ENCODE results near the gene GNG12. TPM values are rescaled to one million over a fixed set of nuclear protein-coding genes. Genes with fewer than 3 reads are reported as not detected.
A peak's percentile ranks its signal among the peaks of the same experiment; 100 is the strongest.

The GNG12 gene
- 2.6 and 4.7 TPM in 2 replicates for total RNA-seq (2014; rRNA removed; shearing (Covaris generic))

- in situ Hi-C loops (cut with HindIII; ENCODE audit: low sequenced_read_pairs) = no loop called here
- DNase-seq (ENCODE audit: low spot score) = no peak
These were observed at the start of gene GNG12 for GRCh38 chr1:67832737-67833601. TSS of gene GNG12 (minus strand) at chr1:67833467. CDS start at chr1:67707686, 125,781 bp downstream.

DNA sequence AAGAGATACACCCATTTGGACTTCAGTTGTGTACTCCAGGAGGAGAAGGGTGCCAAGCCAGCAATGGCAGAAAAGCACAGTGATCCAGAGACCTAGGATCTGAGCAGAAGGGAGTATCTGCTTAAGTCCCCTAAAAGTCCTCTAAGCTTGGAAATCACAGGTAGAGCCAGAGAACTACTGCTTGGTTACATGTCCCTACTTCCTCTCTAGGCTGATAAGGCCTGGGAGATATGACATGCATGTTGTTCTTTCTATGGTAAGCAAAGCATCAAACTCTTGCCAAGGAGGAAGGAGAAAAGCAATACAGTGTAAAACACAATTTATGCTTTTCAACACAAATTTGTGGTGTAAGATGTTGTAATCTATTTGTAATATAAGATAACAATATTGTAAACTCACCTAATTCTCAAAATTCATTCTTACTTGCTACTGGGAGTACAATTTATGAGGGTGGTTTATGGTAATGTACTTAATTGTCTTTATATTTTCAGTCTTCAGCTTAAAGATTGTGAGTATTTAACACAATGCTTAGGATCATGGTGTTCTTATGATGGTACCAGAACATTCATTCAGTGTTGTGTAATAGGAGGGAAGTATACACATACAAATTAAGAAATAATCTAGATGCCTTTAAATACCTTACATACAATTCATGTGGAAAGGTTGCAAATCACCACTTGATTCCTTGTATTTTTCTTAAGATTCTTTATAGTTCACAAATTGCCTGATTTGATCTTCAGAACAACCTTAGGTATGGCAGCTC is 49.1 kb upstream of the GNG12 start:
- DNase-seq (ENCODE audit: low spot score) = no peak
- in situ Hi-C loops (cut with HindIII; ENCODE audit: low sequenced_read_pairs) = no loop called here

DNA sequence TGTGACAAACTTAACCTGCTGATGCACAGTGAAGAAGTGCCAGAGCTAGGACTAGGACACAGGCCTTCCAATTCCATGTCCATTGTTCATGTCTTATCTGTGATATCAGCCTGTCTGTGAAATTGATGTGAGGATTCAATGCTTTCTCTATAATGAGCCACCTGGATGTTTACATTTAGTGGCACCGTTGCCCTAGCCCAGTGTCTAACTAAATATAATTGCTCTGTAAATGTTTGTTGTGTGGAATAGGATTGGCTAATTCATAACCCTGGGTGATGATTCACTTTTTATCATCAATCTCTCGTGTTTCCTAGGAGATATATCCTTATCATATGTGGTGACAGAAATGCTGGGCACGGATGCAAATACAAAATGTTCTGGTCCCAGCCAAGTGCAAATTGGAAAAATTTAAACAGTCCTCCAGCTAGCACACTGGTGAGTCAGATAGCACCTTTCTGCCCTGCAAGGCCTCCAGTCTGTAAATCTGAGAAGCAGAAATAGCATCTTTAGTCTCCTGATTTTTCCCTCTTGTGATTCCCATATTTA is 46.9 kb upstream of the GNG12 start:
- DNase-seq (ENCODE audit: low spot score) = no peak
- in situ Hi-C loops (cut with HindIII; ENCODE audit: low sequenced_read_pairs) = no loop called here

DNA sequence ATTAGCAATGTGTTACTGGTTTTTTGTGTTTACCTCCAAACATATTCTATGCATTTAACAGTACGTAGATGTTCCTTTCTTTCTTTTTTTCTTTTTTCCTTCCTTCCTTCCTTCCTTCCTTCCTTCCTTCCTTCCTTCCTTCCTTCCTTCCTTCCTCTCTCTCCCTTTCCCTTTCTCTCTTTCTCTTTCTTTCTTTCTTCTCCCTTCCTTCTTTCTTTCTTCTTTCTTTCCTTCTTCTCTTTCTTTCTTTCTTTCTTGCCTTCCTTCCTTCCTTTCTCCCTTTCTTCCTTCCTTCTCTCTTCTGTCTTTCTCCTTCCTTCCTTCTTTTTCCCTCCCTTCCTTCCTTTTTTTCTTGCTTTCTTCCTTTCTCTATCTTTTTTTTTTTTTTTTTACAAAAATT is 46.2 kb upstream of the GNG12 start:
- in situ Hi-C loops (cut with HindIII; ENCODE audit: low sequenced_read_pairs) = no loop called here

DNA sequence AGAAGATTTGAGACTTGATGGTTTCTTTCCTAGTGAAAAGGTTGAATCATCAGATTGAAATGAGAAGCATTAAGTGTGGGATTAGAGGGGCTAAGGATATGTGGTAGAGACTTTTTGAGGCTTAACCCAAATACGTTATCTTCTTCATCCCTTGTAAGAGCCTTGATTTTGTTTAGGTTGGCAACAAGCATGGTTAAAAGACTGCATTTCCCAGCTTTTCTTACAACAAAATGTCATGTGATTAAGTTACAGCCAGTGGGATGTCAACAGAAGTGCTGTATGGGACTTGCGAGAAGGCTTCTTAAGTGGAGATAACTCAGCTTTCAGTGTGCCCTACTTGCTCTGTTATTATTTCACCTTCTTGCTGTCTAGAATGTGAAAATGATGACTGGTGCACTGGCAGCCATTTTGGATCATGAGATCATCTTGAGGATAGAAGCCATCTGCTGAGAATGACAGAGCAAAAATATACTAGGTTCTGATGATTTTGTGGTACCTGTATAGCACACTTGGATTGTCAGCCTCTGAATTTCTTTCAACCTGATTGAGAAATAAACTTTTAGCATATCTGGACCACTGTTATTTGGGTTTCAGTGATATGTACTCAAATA is 41.3 kb upstream of the GNG12 start:
- DNase-seq (ENCODE audit: low spot score) = no peak
- in situ Hi-C loops (cut with HindIII; ENCODE audit: low sequenced_read_pairs) = no loop called here

More for the DNA sequence above, 46.2 kb upstream of the GNG12 start:
- no peak for DNase-seq (ENCODE audit: low spot score)

DNA sequence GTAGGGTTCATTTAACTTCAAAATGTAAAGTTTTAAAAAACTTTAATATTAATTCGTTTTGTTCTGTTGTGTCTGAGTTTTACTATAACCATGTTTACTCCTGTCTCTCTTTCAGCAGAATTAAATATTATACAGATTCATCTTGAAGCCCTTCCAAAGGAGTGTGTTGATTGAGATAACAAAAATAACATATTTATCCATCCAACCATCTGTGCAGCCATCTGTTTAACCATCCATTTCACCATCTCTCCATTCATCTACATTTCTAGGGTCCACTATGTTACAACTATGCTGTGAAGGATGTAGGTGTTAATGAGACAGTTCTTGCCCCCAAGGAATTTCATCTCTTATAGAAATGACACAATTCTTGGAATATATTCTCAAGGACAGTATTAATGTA is 36.0 kb upstream of the GNG12 start:
- in situ Hi-C loops (cut with HindIII; ENCODE audit: low sequenced_read_pairs) = no loop called here
- DNase-seq (ENCODE audit: low spot score) = peak; percentile 70

- in situ Hi-C loops (cut with HindIII; ENCODE audit: low sequenced_read_pairs) = no loop called here
- DNase-seq (ENCODE audit: low spot score) = peak; percentile 56
These were observed 30.4 kb upstream of the GNG12 start for GRCh38 chr1:67863637-67864036.

GRCh38 chr1:67862685-67863084 is 29.4 kb upstream of the GNG12 start:
- DNase-seq (ENCODE audit: low spot score) = no peak
- in situ Hi-C loops (cut with HindIII; ENCODE audit: low sequenced_read_pairs) = no loop called here

GRCh38 chr1:67861856-67862516 is 28.7 kb upstream of the GNG12 start:
- DNase-seq (ENCODE audit: low spot score) = no peak
- in situ Hi-C loops (cut with HindIII; ENCODE audit: low sequenced_read_pairs) = no loop called here

- DNase-seq (ENCODE audit: low spot score) = no peak
- in situ Hi-C loops (cut with HindIII; ENCODE audit: low sequenced_read_pairs) = no loop called here
These were observed 27.5 kb upstream of the GNG12 start for GRCh38 chr1:67860776-67861175.

DNA sequence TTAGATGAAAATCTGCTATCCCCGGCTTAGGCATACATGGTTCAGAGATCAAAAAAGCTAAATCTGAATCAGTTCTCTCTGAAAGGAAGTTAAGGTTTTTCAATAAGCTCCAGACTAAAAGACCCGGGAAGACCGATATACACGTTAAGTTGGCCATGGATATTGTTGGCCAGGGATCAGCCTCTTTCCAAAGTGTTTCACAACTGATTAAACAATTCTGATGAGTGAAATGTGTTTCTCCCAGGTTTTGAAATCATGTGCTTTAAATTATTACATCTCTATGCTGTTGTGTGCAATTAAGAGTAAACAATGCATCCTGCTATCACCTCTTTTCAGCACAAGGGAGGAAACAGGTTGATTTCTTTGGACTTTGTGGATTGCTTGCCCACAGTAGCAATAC is 23.7 kb upstream of the GNG12 start:
- no peak for DNase-seq (ENCODE audit: low spot score)
- in situ Hi-C loops (cut with HindIII; ENCODE audit: low sequenced_read_pairs) = no loop called here

DNA sequence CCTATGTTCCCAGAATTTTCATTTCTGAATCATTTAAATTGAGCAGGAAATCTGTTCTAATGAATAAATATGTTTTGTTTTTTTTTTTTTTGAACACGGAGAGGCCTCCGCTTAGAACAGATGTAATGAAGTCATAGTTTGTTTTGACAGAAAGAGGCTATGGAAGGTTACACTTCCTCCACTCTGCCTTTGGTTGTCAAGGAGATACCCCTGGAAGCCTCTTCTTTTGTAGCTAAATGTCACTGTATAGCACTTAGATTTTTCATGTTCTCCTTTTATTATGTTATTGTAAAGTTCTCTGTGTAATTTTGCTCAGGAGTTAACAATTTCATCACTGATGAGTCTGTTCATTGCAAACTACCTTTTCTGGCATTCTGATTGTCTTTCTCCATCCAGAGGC is 22.7 kb upstream of the GNG12 start:
- in situ Hi-C loops (cut with HindIII; ENCODE audit: low sequenced_read_pairs) = no loop called here

DNA sequence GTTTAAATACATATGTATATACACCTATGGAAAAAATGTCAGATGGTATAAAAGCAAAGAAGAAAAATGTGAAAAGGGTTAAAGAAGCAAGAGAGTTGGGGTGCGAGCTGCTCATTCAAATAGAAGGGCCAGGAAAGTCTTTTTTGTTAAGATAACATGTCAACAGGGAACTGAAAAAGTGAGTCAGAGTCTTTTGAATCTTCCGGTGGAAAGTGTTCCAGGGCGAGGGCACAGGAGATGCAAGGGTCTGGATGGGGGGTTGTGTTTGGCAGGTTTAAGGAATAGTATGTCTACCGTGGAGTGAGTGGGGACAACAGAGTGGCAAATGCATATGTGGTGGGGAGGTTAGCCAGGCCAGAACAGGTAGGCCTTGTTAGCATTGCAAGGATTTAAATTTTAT is 22.2 kb upstream of the GNG12 start:
- no peak for DNase-seq (ENCODE audit: low spot score)
- in situ Hi-C loops (cut with HindIII; ENCODE audit: low sequenced_read_pairs) = no loop called here

More for the DNA sequence above, 22.7 kb upstream of the GNG12 start:
- DNase-seq (ENCODE audit: low spot score) = no peak

DNA sequence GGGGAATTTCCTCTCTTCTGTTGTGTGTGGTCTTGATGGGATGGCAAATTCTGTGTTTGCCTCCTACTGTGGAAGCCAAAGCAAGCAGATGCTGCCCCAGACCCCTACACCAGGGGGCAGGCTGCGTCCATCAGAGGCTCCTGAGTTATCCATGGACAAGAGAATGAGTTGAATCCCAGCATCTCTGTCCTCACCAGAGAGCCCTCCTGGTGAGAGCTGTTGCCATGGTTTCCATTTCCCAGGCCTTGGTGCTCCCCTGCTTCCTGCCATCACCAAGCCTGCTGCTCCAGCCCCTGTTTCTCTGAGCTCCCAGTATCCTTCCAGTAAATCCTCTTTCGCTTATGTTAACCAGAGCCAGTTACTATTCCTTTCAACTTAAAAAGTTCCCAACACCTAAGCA is 20.4 kb upstream of the GNG12 start:
- peak; percentile 65 for DNase-seq (ENCODE audit: low spot score)
- in situ Hi-C loops (cut with HindIII; ENCODE audit: low sequenced_read_pairs) = no loop called here

DNA sequence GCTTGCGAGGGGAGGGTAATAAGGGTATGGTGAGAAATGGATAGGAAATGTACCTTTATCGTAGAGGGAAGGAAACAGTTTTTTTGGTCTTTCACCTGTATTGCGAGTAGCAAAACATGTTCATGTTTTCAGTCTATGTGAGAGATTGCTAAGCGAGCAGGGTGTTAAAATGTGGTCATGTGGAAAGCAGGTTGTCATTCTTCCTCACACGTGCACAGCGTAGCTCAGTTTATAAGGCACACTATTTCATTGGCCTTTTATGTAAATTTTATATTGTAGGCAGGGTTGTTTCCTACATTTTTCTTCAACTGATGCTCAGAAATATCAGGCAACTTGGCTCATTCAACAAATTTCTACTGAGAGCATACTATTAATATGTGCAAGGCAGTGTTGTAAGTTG is 18.5 kb upstream of the GNG12 start:
- in situ Hi-C loops (cut with HindIII; ENCODE audit: low sequenced_read_pairs) = no loop called here

GRCh38 chr1:67850611-67851075 is 17.4 kb upstream of the GNG12 start:
- DNase-seq (ENCODE audit: low spot score) = no peak
- in situ Hi-C loops (cut with HindIII; ENCODE audit: low sequenced_read_pairs) = no loop called here

More for the DNA sequence above, 18.5 kb upstream of the GNG12 start:
- no peak for DNase-seq (ENCODE audit: low spot score)

DNA sequence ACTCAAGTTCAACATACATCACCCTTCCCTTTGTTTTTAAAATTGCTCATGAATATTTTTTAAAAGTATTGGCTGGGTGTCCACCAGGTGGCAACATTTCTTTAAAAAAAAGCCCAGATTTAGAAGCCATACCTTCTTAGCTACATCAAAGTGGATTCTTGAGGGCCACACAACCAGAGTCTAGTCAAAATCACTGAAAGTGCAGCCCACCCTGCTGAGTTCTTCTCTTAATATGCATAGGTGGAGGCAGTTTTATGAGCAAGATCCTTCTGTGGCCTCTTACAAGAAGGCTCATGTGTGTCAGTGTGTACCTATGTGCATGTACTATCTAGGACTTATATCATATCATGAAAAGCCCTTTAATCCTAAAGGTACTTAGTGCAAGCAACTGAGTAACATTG is 16.9 kb upstream of the GNG12 start:
- in situ Hi-C loops (cut with HindIII; ENCODE audit: low sequenced_read_pairs) = no loop called here
- peak; percentile 38 for DNase-seq (ENCODE audit: low spot score)

- DNase-seq (ENCODE audit: low spot score) = no peak
- in situ Hi-C loops (cut with HindIII; ENCODE audit: low sequenced_read_pairs) = no loop called here
These were observed 14.2 kb upstream of the GNG12 start for GRCh38 chr1:67847466-67847865.

GRCh38 chr1:67846538-67846937 is 13.3 kb upstream of the GNG12 start:
- in situ Hi-C loops (cut with HindIII; ENCODE audit: low sequenced_read_pairs) = no loop called here
- no peak for DNase-seq (ENCODE audit: low spot score)

Data from G401 (cell line).